NCI-H82 treated with DMSO at 0.1 percent for 48 hours (cell line): Measurements from ENCODE around the gene NPEPPS.

Source experiments
- DNase-seq: peaks from one replicate; lab custom pipeline; 2025; ENCODE audit not compliant: unreplicated experiment; lab: John Stamatoyannopoulos, UW

The NPEPPS gene

DNA sequence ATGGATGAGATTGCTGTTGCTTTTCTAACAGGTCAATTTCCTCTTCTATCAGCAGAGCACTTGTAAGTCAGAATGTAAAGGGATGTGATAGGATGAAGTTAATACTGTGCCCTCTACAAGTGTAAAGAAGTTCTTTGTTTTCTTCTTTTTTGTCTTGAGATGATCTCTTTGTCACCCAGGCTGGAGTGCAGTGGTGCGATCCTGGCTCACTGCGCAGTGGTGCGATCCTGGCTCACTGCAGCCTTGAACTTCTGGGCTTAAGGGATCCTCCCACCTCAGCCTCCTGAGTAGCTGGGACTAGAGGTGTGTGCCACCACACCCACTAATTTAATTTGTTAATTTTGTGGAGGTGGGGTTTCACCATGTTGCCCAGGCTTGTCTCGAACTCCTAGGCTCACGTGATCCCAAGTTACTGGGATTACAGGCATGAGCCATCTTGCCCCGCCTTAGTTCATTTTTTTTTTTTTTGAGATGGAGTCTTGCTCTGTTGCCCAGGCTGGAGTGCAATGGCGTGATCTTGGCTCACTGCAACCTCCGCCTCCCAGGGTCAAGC lies 97.2 kb downstream of the NPEPPS start:
- no peak for DNase-seq

DNA sequence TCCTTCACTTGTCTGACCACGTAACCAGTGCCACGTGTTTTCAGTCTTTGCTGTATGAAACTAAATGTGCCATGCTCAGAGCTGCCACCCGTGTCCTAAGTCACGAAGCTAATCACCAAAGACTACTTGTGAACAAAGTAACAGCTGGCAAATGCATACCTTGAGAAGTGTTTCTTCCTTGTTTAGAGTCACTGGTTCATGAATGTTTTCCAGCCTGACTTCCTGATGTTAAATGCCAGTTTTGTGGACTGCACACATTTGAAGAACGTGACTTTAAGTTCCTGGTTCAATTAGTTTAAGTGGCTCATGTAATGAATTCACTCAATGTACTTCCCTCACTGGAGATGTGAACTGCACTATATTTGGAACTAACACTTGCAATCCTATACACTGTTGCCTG lies 98.9 kb downstream of the NPEPPS start:
- no peak for DNase-seq

- no peak for DNase-seq
Observed at GRCh38 chr17:47630614-47631013, 99.7 kb downstream of the NPEPPS start.

DNA sequence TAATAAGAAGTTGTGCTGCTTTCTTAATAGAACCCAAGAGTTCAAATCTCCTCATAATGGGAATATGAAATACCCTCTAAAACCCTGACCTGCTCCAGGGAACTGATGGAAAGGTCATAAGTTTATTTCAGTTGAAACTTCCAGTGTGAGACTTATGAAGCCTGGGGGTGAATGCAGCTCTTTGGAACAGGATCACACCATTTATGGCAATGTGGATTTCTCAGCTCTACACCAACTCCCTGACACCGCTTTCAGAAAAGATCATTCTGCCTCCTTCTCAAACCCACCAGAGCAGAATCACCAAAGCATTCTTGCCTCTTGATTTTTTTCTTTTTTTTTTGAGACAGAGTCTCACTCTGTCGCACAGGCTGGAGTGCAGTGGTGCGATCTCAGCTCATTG lies 102.1 kb downstream of the NPEPPS start:
- no peak for DNase-seq

GRCh38 chr17:47633996-47634395 lies 103.1 kb downstream of the NPEPPS start:
- no peak for DNase-seq

DNA sequence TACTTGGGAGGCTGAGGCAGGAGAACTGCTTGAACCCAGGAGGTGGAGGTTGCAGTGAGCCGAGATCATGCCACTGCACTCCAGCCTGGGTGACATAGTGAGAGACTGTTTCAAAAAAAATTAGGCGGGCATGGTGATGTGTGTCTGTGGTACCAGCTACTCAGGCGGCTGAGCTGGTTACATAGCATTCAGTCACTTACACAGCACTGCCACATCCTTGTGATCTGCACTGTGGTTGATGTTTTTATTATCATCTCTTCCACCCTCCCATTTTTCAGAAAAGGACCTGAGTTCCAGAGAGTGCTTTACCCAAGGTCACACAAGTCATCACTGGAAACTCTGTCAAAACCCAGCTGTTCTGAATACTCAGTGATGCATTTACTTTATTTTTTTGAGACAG lies 104.0 kb downstream of the NPEPPS start:
- DNase-seq = no peak

DNA sequence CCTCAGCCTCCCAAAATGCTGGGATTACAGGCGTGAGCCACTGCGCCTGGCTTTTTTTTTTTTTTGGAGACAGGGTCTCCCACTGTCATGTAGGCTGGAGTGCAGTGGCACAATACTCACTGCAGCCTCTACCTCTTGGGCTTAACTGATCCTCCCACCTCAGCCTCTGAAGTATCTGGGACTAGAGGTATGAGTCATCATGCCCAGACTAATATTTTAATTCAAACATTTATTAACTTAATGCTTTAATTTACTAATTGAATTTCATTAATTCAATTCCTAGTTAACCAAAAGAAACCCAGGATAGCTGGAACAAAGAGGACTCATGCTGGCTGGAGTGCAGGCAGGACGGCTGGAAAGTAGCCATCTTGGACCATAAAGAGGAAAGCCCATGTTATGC lies 104.8 kb downstream of the NPEPPS start:
- no peak for DNase-seq

GRCh38 chr17:47636273-47637030 lies 105.5 kb downstream of the NPEPPS start:
- no peak for DNase-seq

DNA sequence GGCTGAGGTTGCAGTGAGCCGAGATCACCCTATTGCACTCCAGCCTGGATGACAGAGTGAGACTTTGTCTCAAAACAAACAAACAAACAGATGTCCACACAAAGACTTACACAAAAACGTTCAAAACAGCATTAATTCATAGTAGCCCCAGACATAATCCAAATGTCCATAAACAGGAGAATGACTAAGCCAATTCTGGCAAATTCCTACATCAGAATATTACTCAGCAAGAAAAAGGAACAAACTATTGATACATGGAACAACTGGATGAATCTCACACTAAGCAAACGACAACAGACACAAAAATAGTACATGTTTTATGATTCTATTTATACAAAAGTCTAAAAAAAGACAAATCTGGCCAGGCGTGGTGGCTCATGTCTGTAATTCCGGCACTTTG lies 108.0 kb downstream of the NPEPPS start:
- DNase-seq = no peak

DNA sequence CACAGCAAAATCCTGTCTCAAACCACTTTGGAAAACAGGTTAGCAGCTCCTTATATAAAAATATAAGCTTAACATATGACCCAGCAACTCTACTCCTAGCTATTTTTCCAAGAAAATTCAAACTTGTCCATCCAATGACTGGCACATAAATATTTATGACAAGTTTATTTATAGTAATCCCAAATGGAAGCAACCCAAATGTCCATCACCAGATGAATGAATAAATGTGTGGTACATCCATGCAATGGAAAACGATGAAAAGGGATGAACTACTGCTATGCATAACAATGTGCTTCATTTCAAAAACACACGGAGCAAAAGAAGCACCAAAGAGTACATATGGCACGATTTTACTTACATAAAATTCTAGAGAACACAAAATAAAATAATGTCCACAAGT lies 109.2 kb downstream of the NPEPPS start:
- DNase-seq = no peak

GRCh38 chr17:47641202-47641601 lies 110.3 kb downstream of the NPEPPS start:
- DNase-seq = no peak

DNA sequence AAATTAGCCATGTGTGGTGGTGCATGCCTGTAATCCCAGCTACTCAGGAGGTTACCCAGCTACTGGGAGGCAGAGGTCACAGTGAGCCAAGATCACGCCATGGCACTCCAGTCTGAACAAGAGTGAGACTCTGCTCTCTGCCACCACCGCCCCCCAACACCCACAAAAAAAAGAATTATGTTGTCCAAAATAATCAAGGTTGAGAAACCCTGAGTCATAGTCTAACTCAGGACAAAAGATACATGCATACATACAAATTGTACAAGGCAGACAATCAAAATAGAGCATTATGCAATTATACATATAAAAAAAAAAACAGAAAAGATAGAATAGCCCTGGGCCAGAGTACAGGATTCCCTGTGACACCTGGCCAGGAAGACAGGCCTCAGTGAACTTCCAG lies 112.2 kb downstream of the NPEPPS start:
- no peak for DNase-seq

- DNase-seq = no peak
Observed at GRCh38 chr17:47644324-47644723, 113.4 kb downstream of the NPEPPS start.

DNA sequence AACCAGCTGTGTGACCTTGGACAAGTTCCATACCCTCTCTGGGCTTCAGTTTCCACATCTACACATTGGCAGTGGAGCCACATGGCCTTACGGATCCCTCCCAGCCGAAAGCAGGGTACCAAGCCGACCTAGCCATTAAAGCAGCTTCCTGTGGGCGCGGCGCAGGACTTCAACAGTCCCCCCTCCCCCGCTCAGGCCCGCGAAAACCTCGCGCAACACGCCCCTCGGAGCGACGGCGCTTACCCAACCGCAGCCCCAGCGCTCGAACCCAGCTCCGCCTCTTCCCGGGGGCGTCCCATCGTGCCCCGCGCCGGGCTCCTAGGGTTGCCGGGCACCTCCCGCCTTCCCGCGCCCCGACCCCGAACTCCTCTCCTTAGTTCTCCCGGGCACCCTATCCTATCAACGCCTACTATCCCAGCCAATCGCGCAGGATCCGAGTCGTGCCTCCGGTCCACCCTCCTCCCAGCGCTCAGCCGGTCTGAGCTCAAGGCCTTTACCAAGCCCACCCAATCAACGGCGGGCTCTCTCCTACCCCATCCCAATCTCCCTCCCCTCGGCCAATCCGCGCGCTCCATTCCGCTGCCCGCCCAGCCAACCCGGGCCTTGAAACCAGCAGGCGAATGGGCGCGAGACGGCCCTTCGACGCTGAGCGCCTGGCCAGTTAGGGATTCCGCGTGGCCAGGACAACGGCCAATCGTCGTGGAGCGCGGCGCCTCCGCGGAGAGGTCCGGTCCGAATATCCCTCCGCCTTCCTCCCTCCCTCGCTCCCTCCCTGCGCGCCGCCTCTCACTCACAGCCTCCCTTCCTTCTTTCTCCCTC lies 118.5 kb downstream of the NPEPPS start, which contains the start of gene KPNB1:
Gene KPNB1, plus strand, starts transcription at position 767 of the 819 bp plus-strand sequence. CDS start 326 bp downstream, outside the sequence.
- peak; percentile 99 for DNase-seq

DNA sequence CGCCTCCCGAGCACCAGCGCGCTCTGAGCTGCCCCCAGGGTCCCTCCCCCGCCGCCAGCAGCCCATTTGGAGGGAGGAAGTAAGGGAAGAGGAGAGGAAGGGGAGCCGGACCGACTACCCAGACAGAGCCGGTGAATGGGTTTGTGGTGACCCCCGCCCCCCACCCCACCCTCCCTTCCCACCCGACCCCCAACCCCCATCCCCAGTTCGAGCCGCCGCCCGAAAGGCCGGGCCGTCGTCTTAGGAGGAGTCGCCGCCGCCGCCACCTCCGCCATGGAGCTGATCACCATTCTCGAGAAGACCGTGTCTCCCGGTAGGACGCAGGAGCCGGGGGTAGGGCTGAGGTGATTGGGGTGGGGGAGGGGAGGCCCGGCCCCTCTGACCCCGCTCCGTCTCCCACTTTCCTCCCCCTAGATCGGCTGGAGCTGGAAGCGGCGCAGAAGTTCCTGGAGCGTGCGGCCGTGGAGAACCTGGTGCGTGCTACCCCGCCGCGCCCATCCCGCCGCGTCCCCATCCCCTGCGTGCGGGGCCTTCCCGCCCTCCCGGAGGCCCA lies 119.1 kb downstream of the NPEPPS start:
- no peak for DNase-seq

DNA sequence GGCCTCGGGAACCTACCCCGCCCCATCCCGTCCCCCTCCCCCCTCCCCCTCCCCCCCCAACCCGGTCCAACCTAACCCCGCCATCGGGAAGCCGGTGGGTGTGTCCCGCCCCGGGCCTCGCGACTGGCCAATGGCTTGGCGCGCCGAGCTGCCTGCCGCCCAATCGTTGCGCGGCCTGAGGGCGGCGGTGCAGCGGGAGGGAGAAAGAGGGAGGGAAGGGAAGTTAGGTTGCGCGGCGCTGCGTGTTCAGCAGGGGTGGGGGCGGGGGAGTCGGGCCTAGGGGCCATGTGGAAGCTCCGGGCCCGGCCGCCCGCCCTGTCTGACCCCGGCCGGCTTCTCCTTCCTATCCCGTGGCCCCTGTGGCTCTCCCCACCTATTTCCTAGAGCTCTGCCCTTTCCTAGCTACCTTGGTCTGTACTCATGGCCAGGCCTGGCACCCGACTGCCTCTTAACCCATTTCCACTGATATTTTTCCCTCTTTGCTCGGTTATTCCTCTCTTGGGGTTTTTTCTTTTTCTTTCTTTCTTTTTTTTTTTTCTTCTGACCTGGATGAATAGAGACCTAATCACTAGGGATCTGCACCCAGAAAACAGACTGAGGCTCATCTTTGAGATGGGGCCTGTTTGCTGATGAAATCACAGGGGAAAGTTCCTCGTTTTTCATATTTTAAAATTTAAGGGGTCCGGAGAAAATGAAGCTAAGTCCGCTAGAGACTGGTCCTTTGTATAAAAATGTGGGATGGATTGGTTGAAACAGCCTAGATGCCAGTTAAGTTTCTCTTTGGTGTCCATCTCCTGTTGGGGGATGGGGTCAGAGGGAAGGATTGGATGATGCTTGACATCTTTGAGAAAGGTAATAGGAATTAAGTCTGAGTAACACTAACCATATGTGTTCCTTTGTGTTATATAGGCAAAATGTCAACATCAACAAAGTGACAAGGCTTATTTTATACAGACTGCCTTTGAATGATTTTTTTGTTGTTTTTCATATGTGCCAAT lies 119.9 kb downstream of the NPEPPS start:
- peak; percentile 92 for DNase-seq

DNA sequence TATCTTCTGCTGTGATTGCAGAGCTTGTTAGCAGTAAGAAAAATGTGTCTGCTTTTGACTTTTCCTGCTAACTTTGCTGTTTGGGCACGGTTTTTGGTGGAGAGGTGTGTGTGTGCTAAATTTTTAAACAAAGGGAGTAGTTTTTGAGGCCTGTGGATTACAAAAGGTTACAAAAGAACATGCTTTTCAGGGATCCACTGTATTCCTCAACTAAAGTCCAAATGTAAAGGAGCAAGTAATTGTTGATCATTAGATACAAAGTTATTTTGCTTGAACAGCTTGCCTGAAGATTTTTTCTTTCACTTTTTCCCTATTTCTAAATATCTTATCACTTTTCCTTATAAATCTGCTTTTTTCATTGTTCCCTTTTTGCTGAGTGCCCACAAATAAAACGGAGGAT lies 120.8 kb downstream of the NPEPPS start:
- DNase-seq = no peak

GRCh38 chr17:47652570-47652969 lies 121.7 kb downstream of the NPEPPS start:
- no peak for DNase-seq

GRCh38 chr17:47653442-47653841 lies 122.5 kb downstream of the NPEPPS start:
- no peak for DNase-seq

- DNase-seq = no peak
Observed at GRCh38 chr17:47654991-47655390, 124.1 kb downstream of the NPEPPS start.
